ENCODE measurements around the gene IZUMO4. TPM values are rescaled to one million over a fixed set of nuclear protein-coding genes. Genes with fewer than 3 reads are reported as not detected.
"Not testable (repeated sequence)": the region's sequence is repeated elsewhere in the genome, so short reads cannot be mapped to it uniquely, and the experiment has no call there.

Gene IZUMO4
- total and polyA plus RNA-seq, 5 experiments from 2014 or later, result 0.26 to 18.7 (median 1.4) TPM

GRCh38 chr19:2122982-2123381 is 26.3 kb downstream of the IZUMO4 start:
- no peaks in the 10 kb centered on the region for H3K9me3 Mint-ChIP-seq
- H3K27ac Mint-ChIP-seq, result no peak overlapping the region
- no peaks in the 10 kb centered on the region for H3K27me3 Mint-ChIP-seq
- POLR2A ChIA-PET, result interaction anchor here (0.6 to 1.3 kb wide), 3 partner anchors 25 to 116 kb away, joined by 3 to 4 read pairs (median 3); no protein-coding TSS in a partner anchor
- DNase-seq, result no peak
- peaks cover 0 to 2% (median 0%) of the 10 kb centered on the region in 4 donors for H3K4me1 Mint-ChIP-seq
- no peak for ATAC-seq
- no peak overlapping the region for H3K4me3 Mint-ChIP-seq
- peaks cover 0 to 74% (median 2%) of the 10 kb centered on the region in 3 donors for H3K36me3 Mint-ChIP-seq

GRCh38 chr19:2123682-2124387 is 27.1 kb downstream of the IZUMO4 start:
- no peak overlapping the region for H3K27ac Mint-ChIP-seq
- DNase-seq (no peak), ATAC-seq (no peak)
- H3K27me3 Mint-ChIP-seq, result no peaks in the 10 kb centered on the region
- no peaks in the 10 kb centered on the region for H3K9me3 Mint-ChIP-seq
- H3K4me3 Mint-ChIP-seq, result no peak overlapping the region
- POLR2A ChIA-PET, result interaction anchor here (0.6 to 1.3 kb wide), 5 partner anchors 24 to 1595 kb away, joined by 3 to 4 read pairs (median 3); no protein-coding TSS in a partner anchor
- H3K36me3 Mint-ChIP-seq, result peaks cover 0 to 66% (median 2%) of the 10 kb centered on the region in 3 donors
- peaks cover 0 to under 1% (median 0%) of the 10 kb centered on the region in 4 donors for H3K4me1 Mint-ChIP-seq

GRCh38 chr19:2126879-2127518 is 30.3 kb downstream of the IZUMO4 start:
- no peak for ATAC-seq

GRCh38 chr19:2127758-2128157 is 31.0 kb downstream of the IZUMO4 start:
- no peaks in the 10 kb centered on the region for H3K4me1 Mint-ChIP-seq
- DNase-seq (no peak), ATAC-seq (no peak)
- POLR2A ChIA-PET, result no interaction called here
- H3K27ac Mint-ChIP-seq, result no peak overlapping the region
- no peaks in the 10 kb centered on the region for H3K27me3 Mint-ChIP-seq
- no peak overlapping the region for H3K4me3 Mint-ChIP-seq
- peaks cover 0 to 59% (median 0%) of the 10 kb centered on the region in 3 donors for H3K36me3 Mint-ChIP-seq
- H3K9me3 Mint-ChIP-seq, result no peaks in the 10 kb centered on the region

More at GRCh38 chr19:2126879-2127518, 30.3 kb downstream of the IZUMO4 start:
- DNase-seq, result no peak
- H3K4me3 Mint-ChIP-seq, result no peak overlapping the region
- no peaks in the 10 kb centered on the region for H3K27me3 Mint-ChIP-seq
- H3K9me3 Mint-ChIP-seq, result no peaks in the 10 kb centered on the region
- POLR2A ChIA-PET, result no interaction called here
- no peaks in the 10 kb centered on the region for H3K4me1 Mint-ChIP-seq
- H3K27ac Mint-ChIP-seq, result peak overlapping the region in 1 of 10 donors; percentile 56
- H3K36me3 Mint-ChIP-seq, result peaks cover 0 to 55% (median 0%) of the 10 kb centered on the region in 3 donors

- DNase-seq, H3K4me3 Mint-ChIP-seq, H3K27me3 Mint-ChIP-seq, POLR2A ChIA-PET, H3K27ac Mint-ChIP-seq, H3K4me1 Mint-ChIP-seq, ATAC-seq, H3K9me3 Mint-ChIP-seq: not testable (repeated sequence)
- H3K36me3 Mint-ChIP-seq, result peaks cover 0 to 58% (median 0%) of the 10 kb centered on the region in 3 donors
Measured at GRCh38 chr19:2128252-2128651, 31.5 kb downstream of the IZUMO4 start.

- POLR2A ChIA-PET, result no interaction called here
- no peak for ATAC-seq
- Mint-ChIP-seq H3K27ac (no peak overlapping the region), H3K36me3 (peaks cover 0 to 59% (median 0%) of the 10 kb centered on the region in 3 donors), H3K9me3 (no peaks in the 10 kb centered on the region), H3K4me3 (no peak overlapping the region), H3K4me1 (peaks cover 0 to 2% (median 0%) of the 10 kb centered on the region in 4 donors), H3K27me3 (no peaks in the 10 kb centered on the region)
- no peak for DNase-seq
Measured at GRCh38 chr19:2129022-2129421, 32.3 kb downstream of the IZUMO4 start.

- Mint-ChIP-seq H3K4me3 (no peak overlapping the region), H3K9me3 (no peaks in the 10 kb centered on the region), H3K4me1 (peaks cover 0 to 2% (median 0%) of the 10 kb centered on the region in 4 donors), H3K36me3 (peaks cover 0 to 56% (median 0%) of the 10 kb centered on the region in 3 donors), H3K27me3 (no peaks in the 10 kb centered on the region), H3K27ac (peak overlapping the region in 1 of 10 donors; percentile 62)
- POLR2A ChIA-PET, result no interaction called here
- ATAC-seq (no peak), DNase-seq (no peak)
Measured at GRCh38 chr19:2129486-2129885, 32.8 kb downstream of the IZUMO4 start.

- H3K9me3 Mint-ChIP-seq, result no peaks in the 10 kb centered on the region
- H3K36me3 Mint-ChIP-seq, result peaks cover 0 to 52% (median 0%) of the 10 kb centered on the region in 3 donors
- H3K27me3 Mint-ChIP-seq, result no peaks in the 10 kb centered on the region
- DNase-seq (no peak), ATAC-seq (no peak)
- H3K27ac Mint-ChIP-seq, result peak overlapping the region in 2 of 10 donors; percentile 53 to 62
- H3K4me3 Mint-ChIP-seq, result no peak overlapping the region
- H3K4me1 Mint-ChIP-seq, result peaks cover 0 to 2% (median 0%) of the 10 kb centered on the region in 4 donors
- POLR2A ChIA-PET, result no interaction called here
Measured at GRCh38 chr19:2129892-2130770, 33.4 kb downstream of the IZUMO4 start.

- H3K4me1 Mint-ChIP-seq, H3K27me3 Mint-ChIP-seq, DNase-seq, H3K4me3 Mint-ChIP-seq, H3K27ac Mint-ChIP-seq, ATAC-seq, H3K9me3 Mint-ChIP-seq: not testable (repeated sequence)
- peaks cover 0 to 49% (median 0%) of the 10 kb centered on the region in 3 donors for H3K36me3 Mint-ChIP-seq
- POLR2A ChIA-PET, result interaction anchor here (0.6 kb wide), 1 partner anchor 694 kb away, joined by 3 read pairs; no protein-coding TSS in a partner anchor
Measured at GRCh38 chr19:2131012-2131975, 34.6 kb downstream of the IZUMO4 start.

- Mint-ChIP-seq H3K4me1 (peaks cover 0 to 2% (median 0%) of the 10 kb centered on the region in 4 donors), H3K36me3 (peaks cover 0 to 45% (median 0%) of the 10 kb centered on the region in 3 donors), H3K9me3 (no peaks in the 10 kb centered on the region), H3K27ac (no peak overlapping the region), H3K27me3 (no peaks in the 10 kb centered on the region), H3K4me3 (no peak overlapping the region)
- DNase-seq, result no peak
- no peak for ATAC-seq
- POLR2A ChIA-PET, result interaction anchor here (1.1 kb wide), 1 partner anchor 31 kb away, joined by 4 read pairs; the partner anchor contains the start of gene DOT1L
Measured at GRCh38 chr19:2132191-2132590, 35.5 kb downstream of the IZUMO4 start.

GRCh38 chr19:2132731-2133490 is 36.2 kb downstream of the IZUMO4 start:
- Mint-ChIP-seq H3K36me3 (peaks cover 0 to 44% (median 0%) of the 10 kb centered on the region in 3 donors), H3K27me3 (no peaks in the 10 kb centered on the region), H3K27ac (peak overlapping the region in 1 of 10 donors; percentile 75), H3K4me1 (peaks cover 0 to 2% (median 0%) of the 10 kb centered on the region in 4 donors), H3K9me3 (no peaks in the 10 kb centered on the region), H3K4me3 (no peak overlapping the region)
- POLR2A ChIA-PET, result interaction anchor here (1.1 kb wide), 1 partner anchor 31 kb away, joined by 4 read pairs; the partner anchor contains the start of gene DOT1L
- DNase-seq (no peak), ATAC-seq (no peak)
